ENCODE measurements around the gene TNK2. TPM values are rescaled to one million over a fixed set of nuclear protein-coding genes. Genes with fewer than 3 reads are reported as not detected.

Gene TNK2
- total and polyA plus RNA-seq, 2 of the 13 experiments (the other 11 are each of a cell fraction or from before 2014, with no cell fraction given), result 4.6 to 5.8 TPM

GRCh38 chr3:195850857-195851543 lies 57.4 kb downstream of the TNK2 start (continued):
- TF ChIP-seq FOXO4 (CRISPR knock-in tag; conservative IDR thresholded peaks at IDR 0.05) (no peak), JDP2 (CRISPR knock-in tag; IDR thresholded peaks at IDR 0.05; ENCODE audit: borderline replicate concordance) (no peak), ZNF766 (CRISPR knock-in tag; IDR thresholded peaks at IDR 0.05; ENCODE audit: borderline replicate concordance) (no peak), IKZF5 (CRISPR knock-in tag; IDR thresholded peaks at IDR 0.05) (peak; percentile 62), ZNF572 (CRISPR knock-in tag; IDR thresholded peaks at IDR 0.05) (no peak), MAFK (conservative IDR thresholded peaks at IDR 0.05 in 1 of 2, IDR thresholded peaks at IDR 0.05 in 1 of 2; ENCODE audit: low read length in 2 of 2) (no peak), MIER3 (CRISPR knock-in tag; IDR thresholded peaks at IDR 0.05; ENCODE audit: borderline replicate concordance) (0 out of 2 replicates have a peak, but pooled peaks have one; percentile 35), ZKSCAN5 (CRISPR knock-in tag; IDR thresholded peaks at IDR 0.05) (no peak), PHF8 (CRISPR knock-in tag; IDR thresholded peaks at IDR 0.05) (0 out of 2 replicates have a peak, but pooled peaks have one; percentile 34), THAP7 (CRISPR knock-in tag; IDR thresholded peaks at IDR 0.05) (no peak), CENPT (CRISPR knock-in tag; IDR thresholded peaks at IDR 0.05; ENCODE audit: low read depth) (no peak), DZIP1 (CRISPR knock-in tag; IDR thresholded peaks at IDR 0.05) (no peak), TFDP2 (CRISPR knock-in tag; IDR thresholded peaks at IDR 0.05) (no peak), STAT5B (CRISPR knock-in tag; IDR thresholded peaks at IDR 0.05) (no peak), GMEB1 (CRISPR knock-in tag; IDR thresholded peaks at IDR 0.05; ENCODE audit: borderline replicate concordance) (peak; percentile 19; the same call in 1 of the 2 replicates), SRY (CRISPR knock-in tag; IDR thresholded peaks at IDR 0.05) (no peak), ZBTB33 (CRISPR knock-in tag; IDR thresholded peaks at IDR 0.05) (peak; percentile 84)
